ENCODE measurements around the gene MS4A7.

The MS4A7 gene

DNA sequence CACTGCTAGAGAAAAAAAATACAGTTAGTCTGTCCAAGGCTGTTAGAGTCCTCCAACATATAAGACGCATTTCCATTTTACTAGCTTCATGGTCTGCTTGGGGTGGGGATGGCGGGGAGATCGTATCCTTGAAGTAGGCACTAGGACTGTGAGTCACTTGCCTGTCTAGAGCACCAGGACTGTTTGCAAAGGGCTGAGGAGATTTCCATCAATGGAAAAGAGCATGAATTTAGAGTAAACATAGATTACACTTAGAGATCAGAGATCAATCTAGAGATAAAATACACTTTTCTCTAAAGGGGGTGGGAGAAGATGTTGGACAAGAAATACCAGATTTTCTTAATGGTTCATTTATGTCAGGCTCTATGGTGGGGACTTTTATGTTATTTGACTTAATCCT lies 1.7 kb upstream of the MS4A7 start:
- no peak for DNase-seq (ENCODE audit: low read depth)
- in situ Hi-C loops (cut with HindIII; ENCODE audit: low sequenced_read_pairs) = no loop called here
- TF ChIP-seq, protein P1, sequence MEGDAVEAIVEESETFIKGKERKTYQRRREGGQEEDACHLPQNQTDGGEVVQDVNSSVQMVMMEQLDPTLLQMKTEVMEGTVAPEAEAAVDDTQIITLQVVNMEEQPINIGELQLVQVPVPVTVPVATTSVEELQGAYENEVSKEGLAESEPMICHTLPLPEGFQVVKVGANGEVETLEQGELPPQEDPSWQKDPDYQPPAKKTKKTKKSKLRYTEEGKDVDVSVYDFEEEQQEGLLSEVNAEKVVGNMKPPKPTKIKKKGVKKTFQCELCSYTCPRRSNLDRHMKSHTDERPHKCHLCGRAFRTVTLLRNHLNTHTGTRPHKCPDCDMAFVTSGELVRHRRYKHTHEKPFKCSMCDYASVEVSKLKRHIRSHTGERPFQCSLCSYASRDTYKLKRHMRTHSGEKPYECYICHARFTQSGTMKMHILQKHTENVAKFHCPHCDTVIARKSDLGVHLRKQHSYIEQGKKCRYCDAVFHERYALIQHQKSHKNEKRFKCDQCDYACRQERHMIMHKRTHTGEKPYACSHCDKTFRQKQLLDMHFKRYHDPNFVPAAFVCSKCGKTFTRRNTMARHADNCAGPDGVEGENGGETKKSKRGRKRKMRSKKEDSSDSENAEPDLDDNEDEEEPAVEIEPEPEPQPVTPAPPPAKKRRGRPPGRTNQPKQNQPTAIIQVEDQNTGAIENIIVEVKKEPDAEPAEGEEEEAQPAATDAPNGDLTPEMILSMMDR (IDR thresholded peaks at IDR 0.05; ENCODE audit: low read depth, low read length, missing control alignments) = no peak
- no peak overlapping the region for H3K4me3 ChIP-seq (ENCODE audit: low read depth, low read length)

DNA sequence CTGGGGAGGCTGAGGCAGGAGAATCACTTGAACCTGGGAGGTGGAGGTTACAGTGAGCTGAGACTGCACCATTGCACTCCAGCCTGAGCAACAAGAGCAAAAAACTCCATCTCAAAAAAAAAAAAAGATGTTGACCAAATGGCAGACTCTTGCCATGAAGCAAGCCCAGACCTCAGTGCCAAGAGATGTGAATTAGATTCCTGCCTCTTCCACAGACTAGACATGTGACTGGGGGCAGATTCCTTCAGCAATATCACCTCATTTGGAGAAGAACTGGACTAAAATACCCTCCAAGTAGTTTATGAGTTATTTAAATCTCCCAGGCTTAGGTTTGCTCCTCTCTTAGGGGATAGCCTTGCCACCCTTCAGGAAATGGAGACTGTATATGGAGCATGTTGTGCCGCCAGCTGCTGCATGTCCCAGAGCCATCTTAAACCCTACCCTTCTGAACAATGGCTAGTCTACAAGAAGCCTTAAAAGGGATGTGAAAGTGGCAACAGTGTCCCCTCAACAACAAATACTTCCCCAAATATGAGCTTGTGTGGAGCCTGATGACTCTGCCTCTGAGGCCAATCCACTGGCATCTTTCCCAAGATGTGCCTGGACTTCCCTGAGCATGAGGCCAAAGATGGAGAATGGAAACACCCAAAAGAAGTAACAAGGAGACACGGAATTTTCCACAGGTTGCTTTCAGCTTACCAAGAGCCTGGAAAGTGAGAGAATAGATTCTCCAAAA lies 763 bp upstream of the MS4A7 start:
- H3K4me3 ChIP-seq (ENCODE audit: low read depth, low read length) = no peak overlapping the region
- TF ChIP-seq, protein P1 (IDR thresholded peaks at IDR 0.05; ENCODE audit: low read depth, low read length, missing control alignments) = no peak
- in situ Hi-C loops (cut with HindIII; ENCODE audit: low sequenced_read_pairs) = no loop called here
- no peak for DNase-seq (ENCODE audit: low read depth)

DNA sequence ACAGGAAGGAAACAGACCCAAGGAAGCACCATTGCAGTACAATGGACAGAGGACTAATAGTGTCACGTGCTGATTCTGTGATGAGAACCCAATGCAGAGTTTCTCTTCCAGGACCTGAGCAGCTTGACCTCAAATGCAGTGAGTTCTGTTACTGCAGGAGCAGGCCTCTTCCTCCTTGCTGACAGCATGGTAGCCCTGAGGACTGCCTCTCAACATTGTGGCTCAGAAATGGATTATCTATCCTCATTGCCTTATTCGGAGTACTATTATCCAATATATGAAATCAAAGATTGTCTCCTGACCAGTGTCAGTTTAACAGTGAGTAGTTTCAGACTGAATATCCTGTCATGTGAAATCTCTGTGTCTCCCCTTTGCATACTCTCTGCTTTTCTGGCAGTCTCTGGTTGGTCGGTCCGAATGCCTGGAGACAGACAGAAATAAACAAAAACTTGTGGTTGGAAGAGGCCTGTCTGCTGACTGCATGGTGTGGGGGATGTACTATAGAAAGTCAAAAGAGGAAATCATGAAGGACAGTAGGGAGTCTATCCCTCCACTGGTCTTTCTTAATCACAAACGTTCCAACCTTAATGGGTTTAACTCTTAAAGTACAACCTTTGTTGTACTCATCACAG lies 11.1 kb downstream of the MS4A7 start:
- TF ChIP-seq, protein P1 (IDR thresholded peaks at IDR 0.05; ENCODE audit: low read depth, low read length, missing control alignments) = no peak
- DNase-seq (ENCODE audit: low read depth) = no peak
- H3K4me3 ChIP-seq (ENCODE audit: low read depth, low read length) = no peak overlapping the region
- in situ Hi-C loops (cut with HindIII; ENCODE audit: low sequenced_read_pairs) = no loop called here

DNA sequence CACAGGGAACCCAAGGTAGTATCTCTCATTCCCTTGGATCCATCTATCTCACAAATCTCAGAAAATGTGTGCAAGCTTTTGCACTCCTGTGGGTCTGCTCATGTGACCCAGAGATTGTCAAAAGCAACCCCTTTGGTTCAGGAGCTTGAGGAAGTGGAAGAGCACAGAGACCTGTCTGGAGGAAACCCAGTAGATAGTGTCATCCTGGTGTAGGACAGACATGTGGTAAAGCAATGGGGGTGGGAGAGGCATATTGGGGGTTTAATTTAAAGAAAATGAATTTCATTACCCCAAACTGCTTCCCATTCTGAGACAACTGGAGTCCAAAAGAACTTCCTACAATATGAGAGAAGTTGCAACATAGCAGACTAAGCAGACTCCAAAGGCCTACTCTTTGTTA lies 12.1 kb downstream of the MS4A7 start:
- H3K4me3 ChIP-seq (ENCODE audit: low read depth, low read length) = no peak overlapping the region
- in situ Hi-C loops (cut with HindIII; ENCODE audit: low sequenced_read_pairs) = no loop called here
- no peak for DNase-seq (ENCODE audit: low read depth)
- TF ChIP-seq, protein P1 (IDR thresholded peaks at IDR 0.05; ENCODE audit: low read depth, low read length, missing control alignments) = no peak

DNA sequence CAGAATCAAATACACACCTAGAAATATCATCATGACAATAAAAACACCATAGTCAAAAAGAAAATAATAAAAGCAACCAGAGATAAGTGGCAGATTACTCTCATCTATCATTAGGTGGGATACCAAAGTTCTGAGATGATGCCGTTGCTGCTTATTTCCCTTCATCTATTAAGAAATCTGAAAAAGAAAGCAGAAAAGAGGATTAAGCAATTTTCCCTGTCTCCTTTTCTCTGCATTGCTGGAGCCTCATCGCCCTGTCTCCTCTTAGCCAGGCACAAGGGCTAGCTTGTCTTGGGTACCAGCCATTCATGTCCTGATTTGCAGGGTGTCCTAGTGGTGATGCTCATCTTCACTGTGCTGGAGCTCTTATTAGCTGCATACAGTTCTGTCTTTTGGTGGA lies 14.0 kb downstream of the MS4A7 start:
- H3K4me3 ChIP-seq (ENCODE audit: low read depth, low read length) = no peak overlapping the region
- TF ChIP-seq, protein P1 (IDR thresholded peaks at IDR 0.05; ENCODE audit: low read depth, low read length, missing control alignments) = no peak
- in situ Hi-C loops (cut with HindIII; ENCODE audit: low sequenced_read_pairs) = no loop called here
- DNase-seq (ENCODE audit: low read depth) = no peak

DNA sequence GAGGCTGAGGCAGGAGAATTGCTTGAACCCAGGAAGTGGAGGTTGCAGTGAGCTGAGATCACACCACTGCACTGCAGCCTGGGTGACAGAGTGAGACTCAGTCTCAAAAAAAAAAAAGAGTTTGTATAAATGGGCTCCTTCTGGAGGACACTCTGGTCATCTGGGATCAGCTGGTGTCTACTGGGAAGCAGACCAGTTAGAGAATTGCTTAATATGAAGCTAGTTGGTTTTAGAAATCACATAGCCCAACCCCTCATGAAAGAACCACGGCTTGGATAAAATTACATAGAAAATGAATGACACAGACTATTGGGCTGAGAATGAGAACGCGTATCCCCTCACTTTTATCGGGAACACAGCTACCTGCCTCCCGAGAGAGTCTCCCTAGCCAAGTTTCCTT lies 14.7 kb downstream of the MS4A7 start:
- H3K4me3 ChIP-seq (ENCODE audit: low read depth, low read length) = no peak overlapping the region
- no peak for DNase-seq (ENCODE audit: low read depth)
- in situ Hi-C loops (cut with HindIII; ENCODE audit: low sequenced_read_pairs) = no loop called here
- TF ChIP-seq, protein P1 (IDR thresholded peaks at IDR 0.05; ENCODE audit: low read depth, low read length, missing control alignments) = no peak
